COLO829 (cell line): ENCODE results near the gene CNRIP1.
"Not testable (repeated sequence)": the region's sequence is repeated elsewhere in the genome, so short reads cannot be mapped to it uniquely, and the experiment has no call there.

Source experiments
- DNase-seq: peaks from one replicate; pipeline ENCODE4 v3.0.0; 2012; ENCODE audit warnings: low spot score

Gene CNRIP1

GRCh38 chr2:68340226-68341061 lies 20.7 kb upstream of the CNRIP1 start:
- no peak for DNase-seq

DNA sequence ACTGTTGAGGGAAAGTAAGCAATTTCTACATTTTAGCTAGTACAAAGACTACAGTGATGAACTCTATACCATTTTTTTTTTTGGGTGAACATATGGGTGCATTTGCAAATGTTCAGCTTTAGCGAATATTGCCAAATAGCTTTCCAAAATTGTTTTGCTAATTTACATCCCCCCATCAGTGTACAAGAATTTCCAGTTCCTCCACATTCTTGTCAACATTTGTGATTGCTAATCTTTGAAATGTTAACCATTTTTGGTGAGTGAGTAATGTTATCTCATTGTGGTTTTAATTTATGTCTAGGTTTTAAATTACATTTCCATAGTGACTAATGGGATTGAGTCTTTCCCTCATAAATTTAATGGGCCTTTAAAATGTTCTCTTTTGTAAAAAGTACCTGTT lies 16.4 kb upstream of the CNRIP1 start:
- peak; percentile 28 for DNase-seq

DNA sequence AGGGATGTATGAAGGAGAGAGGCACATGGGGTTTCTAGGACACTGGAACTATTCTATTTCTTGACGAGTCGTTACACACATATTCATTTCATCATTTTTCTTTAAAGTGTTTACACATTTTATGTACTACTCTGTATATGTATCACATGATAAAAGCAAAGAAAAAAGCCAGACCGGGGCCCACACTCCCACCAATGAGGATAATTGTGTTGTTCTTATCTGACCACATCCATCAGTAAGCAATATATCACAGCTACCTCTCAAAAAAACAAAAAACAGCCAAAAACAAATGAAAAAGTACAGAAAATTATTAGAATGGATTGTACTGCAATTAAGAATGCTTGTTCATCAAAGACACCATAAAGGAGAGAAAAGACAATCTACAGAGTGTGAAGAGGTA lies 14.2 kb upstream of the CNRIP1 start:
- no peak for DNase-seq

DNA sequence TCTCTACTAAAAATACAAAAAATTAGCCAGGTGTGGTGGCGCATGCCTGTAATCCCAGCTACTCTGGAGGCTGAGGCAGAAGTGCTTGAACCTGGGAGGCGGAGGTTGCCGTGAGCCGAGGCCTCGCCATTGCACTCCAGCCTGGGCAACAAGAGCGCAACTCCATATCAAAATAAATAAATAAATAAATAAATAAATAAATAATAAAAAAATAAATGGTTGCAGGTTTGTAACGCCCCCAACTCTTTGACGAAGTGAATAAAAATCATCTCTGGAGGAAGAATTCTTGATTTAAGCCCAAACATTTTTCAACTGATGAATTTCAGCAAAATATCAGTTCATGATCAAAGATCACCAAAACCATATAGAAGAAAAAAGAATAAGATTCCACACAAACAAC lies 13.3 kb upstream of the CNRIP1 start:
- no peak for DNase-seq

DNA sequence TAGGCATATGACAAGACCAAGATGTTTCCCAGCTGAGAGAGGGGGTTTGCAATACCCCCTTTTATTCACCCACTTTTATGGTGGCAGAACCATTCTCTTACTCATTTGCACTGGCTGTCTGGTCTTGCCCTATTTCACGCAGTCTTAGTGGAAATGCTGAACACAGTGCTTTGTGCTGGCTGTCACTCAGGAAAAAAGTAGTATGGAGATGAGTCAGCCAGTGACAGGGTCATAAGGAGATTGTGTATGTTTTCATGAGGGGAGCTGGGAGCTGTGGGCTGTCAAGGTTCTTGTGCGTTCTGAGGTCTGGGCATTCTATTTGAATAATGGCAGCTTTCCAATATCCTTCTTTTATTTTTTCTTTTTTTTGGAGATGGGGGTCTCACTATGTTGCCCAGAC lies 10.9 kb upstream of the CNRIP1 start:
- DNase-seq: no peak

- DNase-seq: no peak
Observed at GRCh38 chr2:68328901-68329300, 9.2 kb upstream of the CNRIP1 start.

GRCh38 chr2:68325056-68325455 lies 5.3 kb upstream of the CNRIP1 start:
- no peak for DNase-seq

GRCh38 chr2:68320118-68320641 lies 431 bp upstream of the CNRIP1 start:
- DNase-seq: no peak

GRCh38 chr2:68318914-68319397 lies 793 bp downstream of the CNRIP1 start:
- no peak for DNase-seq

DNA sequence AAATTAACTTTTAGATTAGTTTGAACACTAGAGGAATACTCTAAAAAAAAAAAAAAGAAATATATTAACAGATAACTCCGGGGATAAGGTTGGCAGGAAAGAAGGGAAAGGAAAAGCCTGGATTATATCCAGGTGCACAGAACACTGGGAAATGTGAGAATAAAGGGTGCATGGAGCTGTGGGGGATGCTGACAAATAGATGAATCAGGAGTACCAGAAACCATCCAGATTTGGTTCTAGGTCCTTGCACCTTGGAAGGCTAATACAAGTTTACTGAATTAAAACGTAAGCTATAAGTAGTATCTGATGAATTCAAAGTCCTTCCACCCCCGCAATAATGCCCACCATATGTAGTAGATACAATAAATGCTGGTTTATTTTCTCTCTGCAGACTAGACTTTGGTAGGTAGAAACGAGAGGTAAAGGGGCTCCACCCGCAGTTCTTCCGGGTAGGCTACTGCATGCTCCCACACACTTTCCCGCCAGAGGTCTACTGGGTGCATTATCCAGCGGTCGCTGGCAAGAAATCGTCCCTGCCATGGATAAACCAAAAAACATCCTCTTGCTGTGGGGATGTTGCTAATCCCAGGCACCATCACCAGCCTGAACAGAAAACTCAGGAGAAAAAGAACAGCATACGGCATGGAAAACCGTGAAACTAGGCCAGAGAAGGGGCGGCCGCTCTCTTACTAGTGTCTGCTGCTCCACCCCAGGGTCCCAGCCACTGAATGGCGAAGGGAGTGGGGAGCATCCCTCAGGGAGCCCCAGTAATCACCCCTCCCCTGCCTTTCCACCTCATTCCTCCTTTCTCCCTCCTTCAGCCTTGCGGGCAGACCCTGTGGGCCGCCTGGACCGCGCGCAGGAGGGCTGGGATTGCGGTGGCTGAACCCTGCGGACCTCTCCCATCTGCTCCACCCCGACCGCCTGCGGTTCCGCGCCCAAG lies 1.5 kb downstream of the CNRIP1 start:
- DNase-seq: no peak

- no peak for DNase-seq
Observed at GRCh38 chr2:68316111-68316510, 3.6 kb downstream of the CNRIP1 start.

GRCh38 chr2:68311033-68311432 lies 8.7 kb downstream of the CNRIP1 start:
- no peak for DNase-seq

- DNase-seq: no peak
Observed at GRCh38 chr2:68309426-68309825, 10.3 kb downstream of the CNRIP1 start.

DNA sequence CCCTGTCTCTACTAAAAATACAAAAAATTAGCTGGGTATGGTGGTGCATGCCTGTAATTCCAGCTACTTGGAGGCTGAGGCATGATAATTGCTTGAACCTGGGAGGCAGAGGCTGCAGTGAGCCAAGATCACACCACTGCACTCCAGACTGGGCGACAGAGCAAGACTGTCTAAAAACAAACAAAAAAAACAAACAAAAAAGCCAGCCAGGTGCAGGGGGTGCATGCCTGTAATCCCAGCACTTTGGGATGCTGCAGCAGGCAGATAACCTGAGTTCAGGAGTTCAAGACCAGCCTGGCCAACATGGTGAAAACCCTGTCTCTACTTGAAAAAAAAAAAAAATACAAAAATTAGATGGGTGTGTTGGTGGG lies 15.9 kb downstream of the CNRIP1 start:
- not testable (repeated sequence) for DNase-seq

GRCh38 chr2:68303033-68303901 lies 16.5 kb downstream of the CNRIP1 start:
- no peak for DNase-seq

GRCh38 chr2:68302281-68302875 lies 17.4 kb downstream of the CNRIP1 start:
- DNase-seq: no peak

DNA sequence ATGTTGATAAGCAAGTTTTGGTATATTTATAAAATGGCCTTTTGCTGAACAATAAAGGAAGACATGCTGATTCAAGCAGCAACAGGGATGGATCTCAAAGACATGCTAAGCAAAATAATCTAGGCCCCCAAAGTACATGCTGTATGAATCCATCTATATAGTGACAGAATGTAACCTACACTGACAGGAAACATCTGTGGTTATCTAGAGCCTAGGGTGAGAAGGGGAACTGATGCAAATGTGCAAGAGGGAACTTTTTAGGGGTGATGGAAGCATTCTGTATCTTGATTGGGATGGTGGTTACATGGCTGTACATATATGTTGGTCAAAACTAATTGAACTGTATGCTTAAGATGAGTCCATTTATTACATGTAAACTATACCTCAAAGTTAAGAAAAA lies 24.2 kb downstream of the CNRIP1 start:
- no peak for DNase-seq

DNA sequence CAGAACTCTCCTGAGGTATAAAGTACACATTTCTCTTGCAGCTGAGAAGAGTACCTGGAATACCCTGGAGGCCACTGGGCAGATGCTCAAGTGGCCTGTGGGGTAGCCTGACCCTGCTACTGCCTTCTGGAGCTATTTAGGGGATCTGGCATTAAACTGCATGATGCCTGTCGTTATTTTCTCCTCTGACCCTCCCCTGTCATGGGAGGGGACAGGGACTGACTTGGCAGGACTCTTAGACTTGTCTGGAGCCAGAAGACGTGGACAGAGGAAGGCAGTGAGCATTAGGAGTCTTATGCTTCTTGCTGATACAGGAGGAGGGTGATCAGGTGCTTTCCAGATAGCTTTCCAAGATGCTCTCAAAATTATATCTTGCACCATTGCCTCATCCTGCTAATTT lies 24.8 kb downstream of the CNRIP1 start:
- DNase-seq: no peak

- no peak for DNase-seq
Observed at GRCh38 chr2:68294187-68294586, 25.6 kb downstream of the CNRIP1 start.

GRCh38 chr2:68293755-68294154 lies 26.0 kb downstream of the CNRIP1 start:
- no peak for DNase-seq

GRCh38 chr2:68293024-68293423 lies 26.7 kb downstream of the CNRIP1 start:
- no peak for DNase-seq
